Measurements from ENCODE around the gene AUTS2.

AUTS2 gene

GRCh38 chr7:69586321-69586720 lies 12.0 kb upstream of the AUTS2 start:
- H3F3A ChIP-seq (ENCODE audit: insufficient read depth, low read length): no peaks in the 10 kb centered on the region
- H3K4me2 ChIP-seq (ENCODE audit: low read length): no peak overlapping the region
- H3K27me3 ChIP-seq (ENCODE audit: insufficient read depth, low read length): no peaks in the 10 kb centered on the region
- no peaks in the 10 kb centered on the region for H3K79me2 ChIP-seq (ENCODE audit: insufficient read depth, low read length)
- peaks cover 10% of the 10 kb centered on the region for H3K9me3 ChIP-seq (ENCODE audit: low read length)
- no peaks in the 10 kb centered on the region for H3K9me2 ChIP-seq (ENCODE audit: low read depth, low read length)
- H3K4me3 ChIP-seq (ENCODE audit: low read depth, low read length, poor library complexity, severe bottlenecking): no peak overlapping the region
- H2AFZ ChIP-seq (ENCODE audit: low read length): no peak overlapping the region
- H3K27ac ChIP-seq (ENCODE audit: low read depth, low read length, poor library complexity, severe bottlenecking): no peak overlapping the region
- no peaks in the 10 kb centered on the region for H3K4me1 ChIP-seq (ENCODE audit: insufficient read depth, low read length, severe bottlenecking)
- H4K20me1 ChIP-seq (ENCODE audit: insufficient read depth, low read length): no peaks in the 10 kb centered on the region
- H3K36me3 ChIP-seq (ENCODE audit: insufficient read depth, low read length): peaks cover 3% of the 10 kb centered on the region; the same call in 1 of the 2 replicates
- no peak for TF ChIP-seq CTCF (IDR thresholded peaks at IDR 0.05; ENCODE audit: low read length)
- TF ChIP-seq EZH2 (IDR thresholded peaks at IDR 0.05; ENCODE audit: borderline replicate concordance, low read length): no peak
- H3K9ac ChIP-seq (ENCODE audit: low read length): no peak overlapping the region

GRCh38 chr7:69588773-69589172 lies 9.5 kb upstream of the AUTS2 start:
- Histone ChIP-seq H3K27me3 (ENCODE audit: insufficient read depth, low read length) (no peaks in the 10 kb centered on the region), H3K4me3 (ENCODE audit: low read depth, low read length, poor library complexity, severe bottlenecking) (no peak overlapping the region), H3K9me2 (ENCODE audit: low read depth, low read length) (no peaks in the 10 kb centered on the region), H3K36me3 (ENCODE audit: insufficient read depth, low read length) (peaks cover 9% of the 10 kb centered on the region; the same call in 1 of the 2 replicates), H4K20me1 (ENCODE audit: insufficient read depth, low read length) (no peaks in the 10 kb centered on the region), H3K27ac (ENCODE audit: low read depth, low read length, poor library complexity, severe bottlenecking) (no peak overlapping the region), H2AFZ (ENCODE audit: low read length) (no peak overlapping the region), H3K9ac (ENCODE audit: low read length) (no peak overlapping the region), H3K4me2 (ENCODE audit: low read length) (no peak overlapping the region), H3K4me1 (ENCODE audit: insufficient read depth, low read length, severe bottlenecking) (no peaks in the 10 kb centered on the region), H3F3A (ENCODE audit: insufficient read depth, low read length) (no peaks in the 10 kb centered on the region), H3K79me2 (ENCODE audit: insufficient read depth, low read length) (no peaks in the 10 kb centered on the region), H3K9me3 (ENCODE audit: low read length) (peaks cover 13% of the 10 kb centered on the region)
- no peak for TF ChIP-seq CTCF (IDR thresholded peaks at IDR 0.05; ENCODE audit: low read length)
- TF ChIP-seq EZH2 (IDR thresholded peaks at IDR 0.05; ENCODE audit: borderline replicate concordance, low read length): no peak

- peaks cover 9% of the 10 kb centered on the region; the same call in 1 of the 2 replicates for H3K36me3 ChIP-seq (ENCODE audit: insufficient read depth, low read length)
- H2AFZ ChIP-seq (ENCODE audit: low read length): no peak overlapping the region
- peaks cover 7% of the 10 kb centered on the region for H3K4me1 ChIP-seq (ENCODE audit: insufficient read depth, low read length, severe bottlenecking)
- H3K4me2 ChIP-seq (ENCODE audit: low read length): no peak overlapping the region
- H3K79me2 ChIP-seq (ENCODE audit: insufficient read depth, low read length): no peaks in the 10 kb centered on the region
- H3K9ac ChIP-seq (ENCODE audit: low read length): no peak overlapping the region
- TF ChIP-seq EZH2 (IDR thresholded peaks at IDR 0.05; ENCODE audit: borderline replicate concordance, low read length) (no peak), CTCF (IDR thresholded peaks at IDR 0.05; ENCODE audit: low read length) (no peak)
- H4K20me1 ChIP-seq (ENCODE audit: insufficient read depth, low read length): no peaks in the 10 kb centered on the region
- peaks cover 13% of the 10 kb centered on the region for H3K9me3 ChIP-seq (ENCODE audit: low read length)
- no peaks in the 10 kb centered on the region for H3K9me2 ChIP-seq (ENCODE audit: low read depth, low read length)
- H3F3A ChIP-seq (ENCODE audit: insufficient read depth, low read length): 0 out of 2 replicates have a peak, but pooled peaks cover 6% of the 10 kb centered on the region
- no peaks in the 10 kb centered on the region for H3K27me3 ChIP-seq (ENCODE audit: insufficient read depth, low read length)
- H3K27ac ChIP-seq (ENCODE audit: low read depth, low read length, poor library complexity, severe bottlenecking): no peak overlapping the region
- H3K4me3 ChIP-seq (ENCODE audit: low read depth, low read length, poor library complexity, severe bottlenecking): no peak overlapping the region
Observed at GRCh38 chr7:69591805-69592204, 6.5 kb upstream of the AUTS2 start.

Measured in OCI-LY1 (cell line).